Right lung (tissue), 5 donors: ENCODE data around the gene FAM13A. TPM values are rescaled to one million over a fixed set of nuclear protein-coding genes. Genes with fewer than 3 reads are reported as not detected.

Experiments used
- DNase-seq, 2 donors: peaks; one replicate each; pipeline ENCODE4 v3.0.0-alpha.2; 2013
- polyA plus RNA-seq, 5 donors: library from polyadenylated mRNA; unstranded; fragments of 120-200 nt; gene quantifications; one replicate each; pipeline versions ENCODE4 v1.2.1 to v1.2.3, GENCODE V29; 2013; ENCODE audit warnings: inconsistent platforms in 1 of 5, low replicate concordance in 1 of 5; ENCODE audit not compliant: insufficient read length in 5 of 5, insufficient read depth in 1 of 5

FAM13A gene
- polyA plus RNA-seq, 5 donors = 40.8 to 65.3 (median 60.1) TPM

GRCh38 chr4:88752076-88752463 lies 304.9 kb downstream of the FAM13A start:
- no peak for DNase-seq

- DNase-seq = no peak
Observed at GRCh38 chr4:88751258-88752075, 305.5 kb downstream of the FAM13A start.

GRCh38 chr4:88750369-88750768 lies 306.6 kb downstream of the FAM13A start:
- DNase-seq = no peak

DNA sequence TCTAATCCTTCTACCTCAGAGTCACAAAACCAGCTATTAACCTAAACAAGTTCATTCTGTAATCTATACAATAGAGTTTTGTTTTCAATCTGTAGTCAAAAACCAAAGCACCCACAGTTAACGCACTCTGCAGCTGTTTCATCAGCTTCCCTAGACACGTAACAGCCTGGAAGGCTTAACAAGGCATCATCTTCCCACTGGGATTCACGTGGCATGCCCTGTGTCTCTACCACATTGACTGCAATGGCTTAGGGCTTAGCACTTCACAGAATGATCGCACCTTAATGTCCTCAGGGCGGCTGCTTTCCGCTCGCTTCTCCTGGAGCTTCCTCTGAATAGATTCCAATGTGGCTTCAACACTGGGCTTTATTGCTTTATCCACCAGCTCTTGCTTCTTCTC lies 309.6 kb downstream of the FAM13A start:
- DNase-seq = no peak

- peak; percentile 69 to 70 for DNase-seq
Observed at GRCh38 chr4:88746206-88746605, 310.8 kb downstream of the FAM13A start.

DNA sequence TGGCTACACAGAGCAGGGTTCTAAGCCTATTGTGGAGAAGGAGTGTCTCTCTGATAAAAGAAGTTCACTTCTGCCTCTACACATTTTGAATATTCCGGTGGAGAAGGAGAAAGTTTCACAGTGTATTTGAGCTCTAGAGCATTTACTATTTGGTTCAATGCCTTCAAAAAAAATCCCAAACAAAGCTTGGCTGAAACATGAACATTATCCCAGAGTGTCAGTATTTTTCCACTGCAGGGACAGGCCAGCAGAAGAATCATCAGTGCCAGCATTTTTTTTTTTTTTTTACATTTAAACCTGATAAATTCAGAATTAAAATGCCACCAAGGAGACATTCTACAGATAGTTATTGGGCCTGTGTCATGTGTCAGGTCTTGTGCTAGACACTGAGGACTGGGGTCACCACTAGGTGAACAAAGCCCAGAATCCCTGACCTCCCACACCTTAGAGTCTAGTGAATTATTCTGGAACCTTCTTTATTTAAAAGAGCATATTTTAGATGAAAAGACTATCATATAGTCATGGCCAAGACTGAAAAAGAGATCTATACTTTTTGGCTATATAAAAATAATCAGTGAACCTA lies 311.3 kb downstream of the FAM13A start:
- peak; percentile 37 to 47 for DNase-seq

DNA sequence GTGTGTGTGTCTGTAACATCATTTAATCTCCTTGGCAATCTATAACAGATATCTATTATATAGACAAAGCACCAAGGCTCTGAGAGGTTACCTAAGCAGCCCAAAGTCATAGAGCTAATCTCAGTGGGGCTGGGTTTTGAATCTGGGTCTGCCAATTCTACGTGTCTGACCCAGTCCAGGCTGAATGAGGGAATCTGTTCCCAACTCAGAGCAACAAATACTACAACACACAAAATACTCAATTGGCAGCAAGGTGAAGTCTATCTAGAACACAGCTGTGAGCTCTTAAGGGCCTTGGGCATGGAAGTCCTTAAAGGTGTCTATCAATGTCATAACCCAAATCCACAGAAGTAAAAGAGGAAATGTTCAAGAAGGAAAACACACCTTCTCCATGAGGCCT lies 311.8 kb downstream of the FAM13A start:
- DNase-seq = no peak

- DNase-seq = no peak
Observed at GRCh38 chr4:88744609-88745008, 312.4 kb downstream of the FAM13A start.

DNA sequence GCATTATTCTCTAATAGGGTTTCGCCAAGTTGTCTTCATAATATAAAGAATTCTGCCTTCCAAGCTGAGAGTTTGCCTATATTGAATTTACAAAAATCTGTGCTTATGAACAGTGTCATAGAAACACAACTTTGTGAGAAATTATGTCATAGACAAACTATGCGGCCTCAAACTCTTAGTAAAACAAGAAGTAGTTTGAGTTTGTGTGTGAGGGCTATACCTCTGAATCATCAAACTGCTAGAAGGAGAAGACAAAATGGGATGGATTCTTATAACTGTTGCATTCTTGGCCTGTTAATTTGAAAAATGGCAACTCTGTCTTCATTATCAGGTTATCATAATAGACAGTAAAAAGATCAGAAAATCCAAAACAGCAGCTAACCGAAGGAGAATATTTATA lies 313.3 kb downstream of the FAM13A start:
- no peak for DNase-seq

DNA sequence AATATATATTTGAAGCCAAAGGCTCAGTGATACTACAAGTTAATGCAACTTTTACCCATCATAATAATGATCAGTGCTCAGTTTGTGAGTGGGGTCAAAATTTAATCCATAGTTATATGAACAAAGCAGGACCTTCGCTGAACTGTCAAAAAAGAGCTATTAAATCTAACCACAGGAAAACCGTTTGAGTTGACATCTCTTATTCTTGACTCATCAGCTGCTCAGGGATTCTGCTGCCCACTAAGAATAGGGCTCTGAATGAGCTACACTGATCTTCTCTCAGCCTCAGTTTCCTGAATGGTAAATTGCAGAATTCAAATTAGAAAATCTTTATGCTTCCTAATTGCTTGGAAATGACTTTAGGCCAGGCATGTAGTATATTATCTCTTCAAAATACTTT lies 314.4 kb downstream of the FAM13A start:
- no peak for DNase-seq

DNA sequence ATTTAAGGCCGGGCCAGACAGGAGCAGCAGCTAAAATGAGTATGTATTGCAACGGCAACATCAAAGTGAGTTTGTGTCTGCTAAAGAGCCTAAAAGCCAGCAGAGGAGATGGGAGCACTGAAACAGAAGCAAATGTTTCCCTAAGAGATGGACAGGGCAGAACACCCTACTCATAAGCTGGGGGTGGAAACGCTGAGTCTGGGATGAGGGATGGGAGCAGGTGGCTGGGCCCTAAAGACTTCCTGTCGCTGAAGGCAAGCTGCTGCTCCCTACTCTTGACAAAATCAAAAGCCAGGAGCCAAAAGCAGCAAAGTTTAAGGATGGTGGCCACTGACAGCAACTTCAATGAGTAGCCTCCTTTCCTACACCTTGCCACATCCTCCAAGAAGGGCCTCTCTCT lies 318.8 kb downstream of the FAM13A start:
- DNase-seq = no peak

GRCh38 chr4:88737307-88737941 lies 319.6 kb downstream of the FAM13A start:
- DNase-seq = no peak

DNA sequence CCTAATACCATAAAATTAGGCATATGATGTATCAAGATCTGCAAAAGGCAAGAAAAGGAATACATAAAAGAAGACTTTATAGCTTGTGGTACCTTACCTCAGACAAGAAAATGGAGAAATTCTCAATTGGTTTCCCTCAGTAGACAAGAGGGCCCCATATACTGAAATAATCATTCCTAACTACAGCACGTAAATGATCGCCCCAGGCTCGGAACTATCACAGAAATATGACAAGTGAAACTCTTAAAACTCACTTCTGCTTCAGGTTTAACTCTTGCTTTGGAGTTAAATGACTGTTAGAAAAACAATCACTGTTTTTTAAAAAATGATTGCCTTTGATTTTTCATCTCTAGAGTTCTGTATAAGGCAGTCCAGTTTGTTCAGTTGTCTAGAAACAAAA lies 320.7 kb downstream of the FAM13A start:
- DNase-seq = no peak

GRCh38 chr4:88735564-88735963 lies 321.4 kb downstream of the FAM13A start:
- no peak for DNase-seq

DNA sequence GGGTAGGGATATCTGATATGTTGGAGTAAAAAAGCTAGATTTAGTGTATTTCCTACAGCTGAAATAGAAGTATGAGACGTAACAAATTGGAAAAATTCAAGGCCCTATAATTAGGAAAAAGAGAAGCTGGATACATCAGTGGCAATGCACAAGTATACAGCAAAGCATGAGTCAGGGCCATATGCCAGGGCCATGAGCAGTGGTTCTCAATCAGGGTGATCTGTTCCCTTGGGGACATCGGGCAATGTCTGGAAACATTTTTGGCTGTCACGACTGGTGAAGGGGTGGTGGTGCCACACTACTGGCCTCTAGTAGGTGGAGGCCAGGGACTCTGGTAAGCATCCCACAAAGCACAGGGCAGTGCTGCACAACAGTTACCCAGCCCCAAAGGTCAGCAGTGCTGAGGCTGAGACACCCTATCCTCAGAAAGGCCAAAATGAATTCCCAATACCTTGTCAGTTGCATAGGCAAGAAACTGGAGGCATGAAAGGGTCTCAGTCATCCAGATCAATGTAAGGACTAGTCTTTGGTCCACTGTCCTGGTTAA lies 322.5 kb downstream of the FAM13A start:
- DNase-seq = no peak

GRCh38 chr4:88732714-88733368 lies 324.1 kb downstream of the FAM13A start:
- DNase-seq = no peak

DNA sequence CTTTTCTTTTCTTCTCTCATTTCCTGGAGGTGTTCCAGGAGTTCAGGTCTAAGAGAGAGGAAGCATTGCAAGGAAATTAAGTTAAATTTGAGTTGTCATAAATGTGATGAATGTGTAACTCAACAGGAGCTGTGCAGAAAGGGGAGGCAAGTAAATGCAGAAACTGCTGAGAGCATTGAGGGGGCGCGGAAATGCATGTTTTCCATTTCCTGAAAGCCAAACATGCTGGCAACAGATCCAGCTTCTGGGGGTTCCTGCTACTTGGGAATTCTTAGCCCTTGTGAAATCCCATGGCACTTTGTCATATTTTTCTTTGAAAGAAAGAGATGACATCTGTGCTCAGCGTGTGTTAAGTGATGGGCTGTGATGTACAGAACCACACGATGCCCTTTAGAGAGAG lies 325.6 kb downstream of the FAM13A start:
- peak; percentile 32 to 46 for DNase-seq

- DNase-seq = no peak
Observed at GRCh38 chr4:88730811-88731210, 326.2 kb downstream of the FAM13A start.

- DNase-seq = no peak
Observed at GRCh38 chr4:88729146-88729760, 327.7 kb downstream of the FAM13A start.

DNA sequence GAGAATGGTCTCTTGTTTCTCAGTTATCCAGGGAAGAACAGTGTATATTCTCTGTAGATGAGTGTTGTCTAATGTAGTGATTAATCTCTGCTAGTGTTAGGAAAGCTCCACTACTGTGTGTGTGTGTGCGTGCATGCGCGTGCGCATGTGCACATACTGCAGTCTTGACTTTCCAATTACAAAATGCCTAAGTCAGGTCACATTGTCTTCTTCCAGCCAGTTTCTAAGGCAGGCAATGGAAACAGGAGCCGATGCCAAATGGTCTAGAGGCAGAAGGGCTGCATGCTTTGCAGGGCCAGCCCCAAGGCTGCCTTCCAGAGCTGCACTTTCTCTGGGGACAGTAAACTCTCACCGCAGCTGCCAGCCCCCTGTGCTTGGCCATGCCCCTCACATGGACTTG lies 328.8 kb downstream of the FAM13A start:
- no peak for DNase-seq

GRCh38 chr4:88725986-88726385 lies 331.0 kb downstream of the FAM13A start:
- no peak for DNase-seq

GRCh38 chr4:88725143-88725542 lies 331.8 kb downstream of the FAM13A start:
- DNase-seq = no peak
